Stimulated activated CD4-positive, alpha-beta T cell treated with anti-CD3 and anti-CD28 coated beads, Interleukin-2, amount 100 ng/mL, for 48 hours (primary cell): ENCODE data around the gene KIF17.

Experiments used
- DNase-seq, 2 donors: peaks; one replicate each; pipeline ENCODE4 v3.0.0-alpha.2; 2020

The KIF17 gene

GRCh38 chr1:20717452-20718342 lies at the start of gene KIF17:
Gene KIF17, minus strand, starts transcription at chr1:20718007. Its CDS starts 301 bp downstream, at chr1:20717706.
- DNase-seq: peak; percentile 41 to 56

GRCh38 chr1:20767271-20767670 lies 49.5 kb upstream of the KIF17 start:
- no peak for DNase-seq

- DNase-seq: no peak
Observed at GRCh38 chr1:20763417-20763816, 45.6 kb upstream of the KIF17 start.

- no peak for DNase-seq
Observed at GRCh38 chr1:20760322-20760721, 42.5 kb upstream of the KIF17 start.

- DNase-seq: no peak
Observed at GRCh38 chr1:20753589-20753988, 35.8 kb upstream of the KIF17 start.

GRCh38 chr1:20751462-20751990 lies 33.7 kb upstream of the KIF17 start:
- DNase-seq: no peak

GRCh38 chr1:20742671-20743070 lies 24.9 kb upstream of the KIF17 start:
- no peak for DNase-seq

- no peak for DNase-seq
Observed at GRCh38 chr1:20740781-20741180, 23.0 kb upstream of the KIF17 start.

- DNase-seq: no peak
Observed at GRCh38 chr1:20739225-20739624, 21.4 kb upstream of the KIF17 start.

GRCh38 chr1:20735581-20736111 lies 17.8 kb upstream of the KIF17 start:
- no peak for DNase-seq

GRCh38 chr1:20733360-20733975 lies 15.7 kb upstream of the KIF17 start:
- no peak for DNase-seq

GRCh38 chr1:20732588-20733359 lies 15.0 kb upstream of the KIF17 start, which contains the start of gene SH2D5:
Gene SH2D5, minus strand, starts transcription at chr1:20732703. Its CDS starts 4,659 bp downstream, at chr1:20728044.
- DNase-seq: peak; percentile 54 to 59

GRCh38 chr1:20732071-20732587 lies 14.3 kb upstream of the KIF17 start:
- peak; percentile 38 to 44 for DNase-seq

GRCh38 chr1:20731057-20731991 lies 13.5 kb upstream of the KIF17 start:
- no peak for DNase-seq

GRCh38 chr1:20730690-20731056 lies 12.9 kb upstream of the KIF17 start:
- no peak for DNase-seq

- no peak for DNase-seq
Observed at GRCh38 chr1:20729990-20730689, 12.3 kb upstream of the KIF17 start.

- no peak for DNase-seq
Observed at GRCh38 chr1:20729155-20729931, 11.5 kb upstream of the KIF17 start.

GRCh38 chr1:20728371-20729154 lies 10.8 kb upstream of the KIF17 start:
- DNase-seq: no peak

- no peak for DNase-seq
Observed at GRCh38 chr1:20727746-20728316, 10.0 kb upstream of the KIF17 start.
